GM18526 (cell line): ENCODE results near the gene EPHB2.

Experiments
- POLR2A ChIP-seq: IDR thresholded peaks from 3 replicates; pipeline ENCODE4 v1.6.1; 2011; ENCODE audit not compliant: insufficient read length; ENCODE audit errors: extremely low read depth

EPHB2 gene

DNA sequence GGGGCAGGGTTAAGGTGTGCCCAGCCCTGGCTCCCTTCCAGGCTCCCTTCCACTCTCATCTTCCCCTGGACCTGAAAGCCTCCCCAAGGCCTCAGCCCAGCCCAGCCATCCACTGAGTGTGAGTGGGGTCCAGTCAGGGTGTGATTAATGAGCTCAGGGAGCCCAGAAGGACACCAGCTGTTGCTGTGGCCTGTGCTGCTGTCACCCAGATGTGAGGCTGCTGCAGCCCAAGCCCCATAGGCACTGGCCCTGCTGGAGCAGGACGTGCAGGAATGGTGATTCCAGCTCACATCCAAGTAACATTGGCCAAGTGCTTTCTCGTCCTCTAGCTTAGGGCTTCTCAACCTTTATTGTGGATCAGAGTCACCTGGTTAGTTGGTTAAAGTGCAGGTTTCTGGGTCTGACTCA is 77.6 kb downstream of the EPHB2 start:
- TF ChIP-seq POLR2A, result no peak

- no peak for TF ChIP-seq POLR2A
These were observed 78.8 kb downstream of the EPHB2 start for GRCh38 chr1:22789356-22789994.

DNA sequence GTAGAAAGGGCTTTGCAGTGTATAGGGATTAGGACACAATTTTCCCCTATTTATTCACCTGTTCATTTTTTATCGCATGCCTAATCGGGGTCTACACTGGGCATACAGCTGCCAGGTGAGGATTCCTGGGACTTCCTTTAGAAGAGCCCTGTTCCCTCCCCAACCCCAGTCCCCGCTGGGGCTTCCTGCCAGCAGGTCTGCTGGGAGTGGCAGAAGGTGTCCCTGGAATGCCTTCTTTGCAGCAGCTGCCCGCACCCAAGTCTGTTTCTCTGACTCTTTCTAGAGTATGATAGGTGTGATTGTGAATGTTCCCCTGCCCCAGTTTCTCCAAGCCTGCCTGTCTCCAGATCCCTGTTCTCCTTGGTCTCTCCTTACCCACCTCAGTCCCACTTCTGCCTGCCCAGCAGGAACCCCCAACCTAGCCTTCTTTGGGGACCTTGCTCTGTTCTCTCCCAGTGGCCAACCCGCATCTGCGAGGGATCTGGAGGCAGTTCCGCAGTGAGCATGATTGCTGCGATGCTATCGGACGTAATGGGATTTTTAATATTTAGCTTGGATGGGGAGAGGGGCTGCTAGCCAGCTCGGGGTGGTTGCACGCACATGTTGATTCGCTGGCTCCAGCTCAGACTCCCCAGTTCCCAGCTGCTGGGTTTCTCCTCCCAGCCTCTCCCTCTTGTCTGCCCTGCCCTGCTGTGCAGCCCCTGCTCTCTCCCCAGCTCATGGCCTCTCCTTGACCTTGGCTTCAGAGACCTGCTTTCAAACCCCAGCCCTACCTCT is 79.8 kb downstream of the EPHB2 start:
- TF ChIP-seq POLR2A, result no peak

GRCh38 chr1:22791831-22792347 is 81.2 kb downstream of the EPHB2 start:
- no peak for TF ChIP-seq POLR2A

DNA sequence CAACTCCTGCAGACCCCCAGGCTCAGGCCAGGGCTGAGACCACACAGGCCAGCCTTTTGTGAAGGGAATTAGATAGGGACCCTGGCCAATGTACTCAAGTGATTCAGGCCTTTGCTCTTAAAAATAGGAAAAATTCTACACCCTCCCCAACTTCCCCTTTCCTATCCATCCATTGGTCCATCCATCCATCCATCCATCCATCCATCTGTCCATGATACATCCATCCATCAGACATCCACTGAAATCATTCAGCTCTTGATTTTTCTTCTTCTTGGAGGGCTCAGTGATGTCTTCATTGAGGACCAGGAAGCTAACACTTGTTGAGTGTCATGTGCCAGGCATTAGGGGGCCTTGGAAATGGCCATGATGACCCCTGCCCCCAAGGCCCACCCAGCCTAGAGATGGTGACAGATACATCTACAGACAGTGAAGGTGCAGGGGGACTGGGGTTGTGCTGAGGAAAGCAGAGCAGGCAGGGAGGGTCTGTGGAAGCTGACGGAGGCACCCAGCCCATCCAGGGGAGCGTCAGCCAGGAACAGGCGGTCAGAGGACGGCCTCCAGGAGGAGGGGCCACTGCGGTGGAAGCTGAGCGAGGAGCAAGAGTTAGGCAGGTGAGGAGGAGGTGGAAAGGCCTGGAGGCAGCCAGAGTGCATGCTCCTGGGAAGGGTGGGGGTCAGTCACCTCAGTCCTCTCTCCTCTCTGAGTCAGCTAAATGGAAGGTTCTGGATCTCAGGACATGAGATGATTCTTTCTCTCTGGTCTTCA is 81.9 kb downstream of the EPHB2 start:
- TF ChIP-seq POLR2A, result no peak

- TF ChIP-seq POLR2A, result no peak
These were observed 83.0 kb downstream of the EPHB2 start for GRCh38 chr1:22793647-22794046.

- no peak for TF ChIP-seq POLR2A
These were observed 84.2 kb downstream of the EPHB2 start for GRCh38 chr1:22794647-22795365.

DNA sequence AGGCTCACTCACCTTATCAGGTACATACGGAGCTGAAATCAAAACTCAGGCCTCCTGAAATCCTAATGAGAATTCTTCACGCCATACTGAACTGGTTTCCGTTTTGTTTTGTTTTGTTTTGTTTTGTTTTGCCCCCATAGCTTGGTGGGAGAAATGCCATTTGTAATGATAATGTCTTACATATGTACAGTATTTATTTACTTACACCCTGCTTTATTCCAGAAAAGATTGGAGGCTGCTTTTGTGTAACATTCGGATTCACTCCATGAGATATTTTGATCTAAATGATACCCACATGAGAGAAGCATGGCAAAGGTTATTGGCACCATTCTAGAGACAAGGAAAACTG is 84.7 kb downstream of the EPHB2 start:
- TF ChIP-seq POLR2A, result no peak

DNA sequence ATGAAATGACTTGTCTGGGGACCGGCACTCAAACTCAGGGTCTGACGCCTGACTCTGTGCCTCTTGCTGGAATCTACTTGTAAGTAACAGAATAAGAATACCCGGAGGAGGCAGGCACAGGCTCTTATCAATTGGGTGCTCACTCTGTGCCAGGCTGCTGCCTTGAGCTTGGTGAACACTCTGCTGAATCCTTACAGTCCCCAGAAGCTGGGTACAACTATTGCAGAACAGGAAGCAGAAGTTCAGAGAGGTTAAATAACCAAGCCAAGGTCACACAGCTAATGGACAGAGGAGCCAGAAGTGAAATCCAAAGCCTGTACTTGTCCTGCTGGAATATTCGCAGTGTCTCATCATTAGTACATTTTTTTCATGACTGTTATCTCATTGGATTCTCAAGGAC is 86.0 kb downstream of the EPHB2 start:
- no peak for TF ChIP-seq POLR2A

DNA sequence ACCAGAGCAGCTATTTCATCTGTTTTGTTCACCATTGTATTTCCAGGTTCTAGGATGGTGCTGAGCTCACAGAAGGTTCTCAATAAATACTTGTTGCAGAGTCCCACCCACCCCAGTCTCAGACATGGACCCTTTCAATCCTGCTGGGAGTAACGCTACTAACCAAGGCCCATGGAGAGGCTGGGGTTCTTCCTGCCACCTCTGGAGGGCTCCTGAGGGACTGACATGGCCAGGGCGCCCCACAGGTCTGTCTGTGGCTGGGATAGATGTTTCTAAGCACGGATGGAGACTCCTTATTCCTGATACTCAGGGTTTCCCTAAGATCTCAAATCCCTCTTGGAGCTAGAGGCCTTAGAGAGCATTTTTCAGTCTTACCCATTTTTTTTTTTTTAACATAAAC is 87.4 kb downstream of the EPHB2 start:
- TF ChIP-seq POLR2A, result no peak

DNA sequence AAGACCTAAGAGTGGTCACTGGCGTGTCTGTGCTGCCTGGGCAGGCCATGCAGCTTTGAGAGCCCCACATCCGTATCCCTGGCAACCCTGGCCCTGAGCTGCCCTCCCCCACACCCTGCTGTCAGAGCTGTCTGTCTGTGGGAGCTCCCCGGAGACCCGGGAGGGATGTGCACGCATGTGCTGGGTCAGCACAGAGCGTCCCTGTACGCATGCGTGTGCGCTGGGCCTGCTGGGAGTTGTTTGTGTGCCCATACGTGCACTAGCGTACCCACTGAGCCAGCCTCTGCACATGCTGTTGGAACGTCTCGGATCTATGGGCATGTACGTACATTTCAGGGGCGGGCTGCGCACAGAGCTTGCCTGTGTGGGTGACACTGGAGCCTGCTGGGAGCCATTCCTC is 89.3 kb downstream of the EPHB2 start:
- no peak for TF ChIP-seq POLR2A

GRCh38 chr1:22800629-22801028 is 90.0 kb downstream of the EPHB2 start:
- no peak for TF ChIP-seq POLR2A

DNA sequence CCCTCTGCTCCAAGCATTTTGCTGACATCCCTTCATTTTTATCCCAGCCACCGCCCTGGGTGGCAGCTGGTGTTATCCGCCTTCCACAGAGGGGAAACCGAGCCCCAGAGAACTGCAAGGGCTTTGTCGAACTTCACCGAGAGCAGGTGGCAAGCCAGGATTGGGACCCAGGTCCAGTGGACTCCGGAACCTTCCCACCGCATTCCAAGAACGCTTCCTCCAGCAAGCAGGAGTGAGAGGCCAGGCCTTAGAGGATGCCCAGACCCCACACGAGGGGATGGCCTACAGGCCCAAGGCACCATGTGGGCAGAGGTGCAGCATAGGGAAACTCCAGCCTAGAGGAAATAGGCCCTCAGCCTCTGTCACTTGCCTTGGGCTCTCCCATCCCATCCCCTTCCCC is 90.7 kb downstream of the EPHB2 start:
- TF ChIP-seq POLR2A, result no peak

DNA sequence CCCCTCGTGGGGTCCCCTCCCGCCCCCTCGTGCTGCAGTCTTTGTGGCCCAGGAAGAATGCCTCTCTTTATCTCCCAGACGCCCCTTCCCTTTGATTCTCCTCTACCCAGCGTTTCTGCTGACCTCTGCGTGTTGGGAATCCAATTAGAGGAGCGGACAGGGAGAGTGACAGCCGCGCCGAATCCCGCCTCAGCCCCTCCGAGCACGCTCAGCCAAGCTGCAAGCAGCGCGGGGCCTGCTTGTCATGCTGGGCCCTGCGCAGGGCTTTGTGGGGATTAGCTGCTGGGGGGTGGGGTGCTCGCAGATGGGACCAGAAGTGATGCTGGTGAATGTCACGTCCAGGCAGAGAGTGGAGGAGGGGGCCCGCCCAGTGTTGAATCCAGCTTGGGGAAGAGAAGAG is 91.1 kb downstream of the EPHB2 start:
- no peak for TF ChIP-seq POLR2A

- no peak for TF ChIP-seq POLR2A
These were observed 93.2 kb downstream of the EPHB2 start for GRCh38 chr1:22803833-22804232.
